Measurements from ENCODE around the gene PRRT3.

PRRT3 gene

GRCh38 chr3:9914559-9915253, 37.5 kb downstream of the PRRT3 start:
- TF ChIP-seq CTCF (IDR thresholded peaks at IDR 0.05; ENCODE audit: low read depth, low read length, missing control alignments), result no peak
- DNase-seq (ENCODE audit: extremely low read depth, low read depth), result no peak
- peak overlapping the region; percentile 56 for H3K4me3 ChIP-seq (replicated peaks; ENCODE audit: low read depth, low read length)

GRCh38 chr3:9914011-9914410, 38.2 kb downstream of the PRRT3 start:
- DNase-seq (ENCODE audit: extremely low read depth, low read depth), result no peak
- H3K4me3 ChIP-seq (replicated peaks; ENCODE audit: low read depth, low read length), result no peak overlapping the region
- TF ChIP-seq CTCF (IDR thresholded peaks at IDR 0.05; ENCODE audit: low read depth, low read length, missing control alignments), result no peak

DNA sequence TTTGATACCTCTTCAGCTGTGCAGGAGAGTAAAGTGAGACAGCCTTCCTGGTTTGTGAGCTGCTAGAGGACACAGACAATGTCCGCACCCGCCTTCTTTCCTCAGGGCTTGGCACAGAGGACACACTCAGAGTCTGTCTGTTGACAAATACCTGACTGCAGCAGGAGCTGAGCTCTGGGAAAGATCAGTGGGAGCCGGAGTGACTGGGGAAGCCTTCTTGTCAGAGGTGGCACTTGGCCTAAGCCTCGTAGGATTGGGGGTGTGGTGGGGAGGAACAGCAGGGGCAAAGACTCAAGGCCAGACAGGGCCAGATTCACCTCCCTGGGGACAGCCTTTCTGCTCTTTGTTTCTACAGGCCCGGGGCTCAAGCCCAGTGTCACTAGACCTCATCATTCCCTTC, 38.6 kb downstream of the PRRT3 start:
- no peak for TF ChIP-seq CTCF (IDR thresholded peaks at IDR 0.05; ENCODE audit: low read depth, low read length, missing control alignments)
- no peak overlapping the region for H3K4me3 ChIP-seq (replicated peaks; ENCODE audit: low read depth, low read length)
- DNase-seq (ENCODE audit: extremely low read depth, low read depth), result no peak

DNA sequence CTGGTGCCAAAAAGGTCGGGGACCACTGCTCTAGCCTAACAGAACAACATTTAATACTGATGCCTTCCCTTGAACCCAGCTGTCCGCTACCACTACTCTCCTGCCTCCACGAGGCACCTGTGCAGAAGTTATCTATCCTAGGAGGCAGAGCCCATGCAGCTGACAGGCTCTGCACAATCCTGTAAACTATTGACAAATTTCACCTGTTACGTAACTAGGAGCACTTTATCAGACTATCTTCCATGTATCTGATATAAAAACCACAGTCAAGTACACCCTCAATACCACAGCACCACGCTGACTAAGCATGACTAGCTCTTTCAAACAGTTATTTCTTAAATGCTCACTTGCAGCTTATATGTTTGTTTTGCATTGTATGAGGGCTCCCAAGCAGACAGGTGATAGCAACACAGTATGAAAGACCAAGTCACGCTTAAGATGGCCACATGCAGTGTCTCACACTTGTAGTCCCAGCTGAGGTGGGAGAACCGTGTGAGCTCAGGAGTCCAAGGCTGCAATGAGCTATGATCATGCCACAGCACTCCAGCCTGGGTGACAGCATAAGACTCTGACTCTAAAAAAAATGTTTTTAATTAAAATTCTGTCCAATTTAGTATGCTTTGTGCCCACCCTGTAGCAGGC, 39.8 kb downstream of the PRRT3 start:
- DNase-seq (ENCODE audit: extremely low read depth, low read depth), result no peak
- H3K4me3 ChIP-seq (replicated peaks; ENCODE audit: low read depth, low read length), result no peak overlapping the region
- no peak for TF ChIP-seq CTCF (IDR thresholded peaks at IDR 0.05; ENCODE audit: low read depth, low read length, missing control alignments)

DNA sequence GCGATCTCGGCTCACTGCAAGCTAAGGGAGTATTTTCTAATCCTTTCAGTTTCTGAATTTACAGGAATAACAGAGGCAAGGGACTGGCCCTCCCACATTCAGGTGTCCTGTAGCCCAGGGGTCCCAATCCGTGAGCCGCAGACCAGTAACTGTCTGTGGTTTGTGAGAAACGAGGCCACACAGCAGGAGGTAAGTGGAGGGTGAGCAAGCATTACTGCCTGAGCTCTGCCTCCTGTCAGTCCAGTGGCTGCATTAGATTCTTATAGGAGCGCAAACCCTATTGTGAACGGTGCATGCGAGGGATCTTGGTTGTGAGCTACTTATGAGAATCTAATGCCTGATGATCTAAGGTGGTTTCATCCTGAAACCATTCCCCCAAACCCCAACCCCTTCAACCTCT, 40.3 kb downstream of the PRRT3 start:
- TF ChIP-seq CTCF (IDR thresholded peaks at IDR 0.05; ENCODE audit: low read depth, low read length, missing control alignments), result no peak
- no peak for DNase-seq (ENCODE audit: extremely low read depth, low read depth)
- no peak overlapping the region for H3K4me3 ChIP-seq (replicated peaks; ENCODE audit: low read depth, low read length)

DNA sequence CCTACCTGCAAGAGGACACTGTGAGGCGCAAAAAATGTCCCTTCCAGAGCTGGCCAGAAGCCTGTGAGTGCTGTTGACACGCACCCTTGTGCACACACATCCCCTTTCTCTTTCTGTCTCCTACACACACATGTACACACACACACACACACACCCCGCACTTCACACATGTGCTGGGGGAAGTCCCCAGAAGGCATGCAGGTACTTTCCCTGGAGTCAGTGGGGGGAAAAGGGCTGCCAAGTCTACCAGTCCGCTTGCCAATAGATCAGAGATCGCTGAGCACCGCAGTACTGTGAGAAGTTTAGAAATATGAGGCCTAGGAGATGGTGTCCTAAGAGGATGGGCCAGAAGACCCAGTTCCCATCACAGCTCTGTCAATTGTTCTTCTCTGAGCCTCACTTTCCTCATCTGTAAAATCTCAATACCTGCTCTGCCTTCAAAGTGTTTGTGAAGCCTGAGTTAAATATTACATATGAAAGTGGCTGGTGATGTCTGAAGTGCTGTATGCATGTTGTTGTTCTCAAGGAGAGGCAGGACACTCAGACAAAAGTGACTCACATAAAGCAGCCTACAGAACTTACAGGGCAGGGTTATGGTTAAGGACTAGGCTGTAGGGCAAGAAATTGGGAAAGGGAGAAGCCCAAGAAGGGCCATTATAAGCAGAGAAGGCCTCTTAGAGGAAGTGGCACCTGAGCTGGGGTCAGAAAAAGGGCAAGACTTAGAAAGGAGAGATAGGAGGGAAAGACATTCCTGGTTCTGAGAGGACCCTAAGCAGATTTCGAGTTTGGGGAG, 42.8 kb downstream of the PRRT3 start:
- TF ChIP-seq CTCF (IDR thresholded peaks at IDR 0.05; ENCODE audit: low read depth, low read length, missing control alignments), result no peak

More for the DNA sequence above, 42.8 kb downstream of the PRRT3 start:
- DNase-seq (ENCODE audit: extremely low read depth, low read depth), result no peak
- no peak overlapping the region for H3K4me3 ChIP-seq (replicated peaks; ENCODE audit: low read depth, low read length)
